ENCODE results near the gene KNDC1.

KNDC1 gene

DNA sequence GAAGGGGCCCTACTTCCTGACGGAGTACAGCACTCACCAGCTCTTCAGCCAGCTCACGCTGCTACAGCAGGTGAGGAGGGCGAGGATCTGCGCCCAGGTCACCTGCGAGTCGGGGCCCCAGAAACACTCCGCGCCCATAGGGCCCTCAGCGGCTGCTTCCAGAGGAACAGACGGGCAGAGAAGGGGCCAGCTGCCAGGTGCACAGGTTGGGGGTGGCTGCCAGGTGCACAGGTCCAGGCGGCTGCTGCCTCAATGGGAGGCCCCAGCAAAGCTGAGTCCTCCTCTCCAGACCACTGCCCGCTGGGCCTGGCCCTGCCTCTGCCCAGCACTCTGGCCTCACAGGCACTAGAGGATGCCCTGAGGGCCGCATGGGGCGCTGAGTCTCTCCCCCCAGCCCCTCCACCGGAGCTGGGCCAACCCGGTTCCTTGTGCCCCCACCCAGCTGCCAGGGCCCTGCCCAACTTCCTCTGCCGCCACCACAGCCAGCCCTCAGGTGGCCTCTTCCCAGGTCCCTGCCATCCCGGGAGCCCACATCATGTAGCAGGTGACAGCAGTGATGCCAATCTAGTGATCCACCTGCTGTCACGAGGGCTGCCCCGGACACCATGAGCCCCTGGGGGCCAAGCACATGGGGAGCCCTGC, 53.0 kb downstream of the KNDC1 start:
- TF ChIP-seq, protein P1, sequence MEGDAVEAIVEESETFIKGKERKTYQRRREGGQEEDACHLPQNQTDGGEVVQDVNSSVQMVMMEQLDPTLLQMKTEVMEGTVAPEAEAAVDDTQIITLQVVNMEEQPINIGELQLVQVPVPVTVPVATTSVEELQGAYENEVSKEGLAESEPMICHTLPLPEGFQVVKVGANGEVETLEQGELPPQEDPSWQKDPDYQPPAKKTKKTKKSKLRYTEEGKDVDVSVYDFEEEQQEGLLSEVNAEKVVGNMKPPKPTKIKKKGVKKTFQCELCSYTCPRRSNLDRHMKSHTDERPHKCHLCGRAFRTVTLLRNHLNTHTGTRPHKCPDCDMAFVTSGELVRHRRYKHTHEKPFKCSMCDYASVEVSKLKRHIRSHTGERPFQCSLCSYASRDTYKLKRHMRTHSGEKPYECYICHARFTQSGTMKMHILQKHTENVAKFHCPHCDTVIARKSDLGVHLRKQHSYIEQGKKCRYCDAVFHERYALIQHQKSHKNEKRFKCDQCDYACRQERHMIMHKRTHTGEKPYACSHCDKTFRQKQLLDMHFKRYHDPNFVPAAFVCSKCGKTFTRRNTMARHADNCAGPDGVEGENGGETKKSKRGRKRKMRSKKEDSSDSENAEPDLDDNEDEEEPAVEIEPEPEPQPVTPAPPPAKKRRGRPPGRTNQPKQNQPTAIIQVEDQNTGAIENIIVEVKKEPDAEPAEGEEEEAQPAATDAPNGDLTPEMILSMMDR (conservative IDR thresholded peaks at IDR 0.05; ENCODE audit: low read depth) = no peak
- CTCF ChIA-PET = interaction anchor here (1.1 to 1.9 kb wide), 2 partner anchors 34 to 69 kb away, joined by 3 to 5 read pairs; no protein-coding TSS in a partner anchor

DNA sequence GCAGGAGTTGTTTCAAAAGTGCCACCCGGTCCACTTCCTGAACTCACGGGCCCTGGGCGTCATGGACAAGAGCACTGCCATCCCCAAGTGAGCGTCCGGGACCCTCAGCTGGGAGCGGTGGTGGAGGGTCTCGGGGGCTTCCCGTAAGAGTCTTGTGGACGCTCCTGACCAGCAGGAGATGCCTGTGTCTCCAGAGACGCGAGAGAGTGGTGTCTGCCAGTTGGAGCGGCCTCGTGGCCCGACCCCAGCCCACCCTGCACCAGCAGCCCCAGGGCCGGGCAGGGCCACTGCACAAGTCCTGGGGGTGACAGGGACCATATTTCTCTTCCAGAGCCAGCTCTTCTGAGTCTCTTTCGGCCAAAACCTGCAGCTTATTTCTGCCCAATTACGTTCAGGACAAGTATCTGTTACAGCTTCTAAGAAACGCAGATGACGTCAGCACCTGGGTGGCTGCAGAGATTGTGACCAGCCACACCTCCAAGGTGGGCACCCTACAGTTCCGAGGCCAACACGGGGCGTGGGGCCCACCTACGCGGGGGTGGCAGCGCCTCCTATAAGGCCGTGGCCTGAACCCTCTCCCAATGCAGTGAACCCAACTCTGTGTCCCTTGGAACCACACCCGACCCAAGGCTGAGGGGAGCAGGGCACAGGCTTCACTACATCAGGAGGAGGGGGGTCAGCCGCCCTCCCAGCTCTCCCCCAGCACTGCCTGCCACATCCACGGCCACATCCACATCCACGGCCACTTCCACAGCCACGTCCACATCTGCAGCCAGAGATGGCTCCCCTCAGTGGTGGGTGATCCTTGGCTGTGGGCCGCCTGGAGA, 53.8 kb downstream of the KNDC1 start:
- ChIA-PET POLR2A (ENCODE audit: low non-redundant PET) (no interaction called here), CTCF (interaction anchor here (0.6 to 1.9 kb wide), 4 partner anchors 13 to 394 kb away, joined by 3 to 5 read pairs (median 4); no protein-coding TSS in a partner anchor)
- H3K27ac ChIP-seq = no peak overlapping the region
- no peak for DNase-seq (ENCODE audit: low spot score)
- TF ChIP-seq, protein P1 (conservative IDR thresholded peaks at IDR 0.05; ENCODE audit: low read depth) = no peak

More for the DNA sequence above, 53.0 kb downstream of the KNDC1 start:
- DNase-seq (ENCODE audit: low spot score) = no peak
- POLR2A ChIA-PET (ENCODE audit: low non-redundant PET) = no interaction called here
- H3K27ac ChIP-seq = no peak overlapping the region

DNA sequence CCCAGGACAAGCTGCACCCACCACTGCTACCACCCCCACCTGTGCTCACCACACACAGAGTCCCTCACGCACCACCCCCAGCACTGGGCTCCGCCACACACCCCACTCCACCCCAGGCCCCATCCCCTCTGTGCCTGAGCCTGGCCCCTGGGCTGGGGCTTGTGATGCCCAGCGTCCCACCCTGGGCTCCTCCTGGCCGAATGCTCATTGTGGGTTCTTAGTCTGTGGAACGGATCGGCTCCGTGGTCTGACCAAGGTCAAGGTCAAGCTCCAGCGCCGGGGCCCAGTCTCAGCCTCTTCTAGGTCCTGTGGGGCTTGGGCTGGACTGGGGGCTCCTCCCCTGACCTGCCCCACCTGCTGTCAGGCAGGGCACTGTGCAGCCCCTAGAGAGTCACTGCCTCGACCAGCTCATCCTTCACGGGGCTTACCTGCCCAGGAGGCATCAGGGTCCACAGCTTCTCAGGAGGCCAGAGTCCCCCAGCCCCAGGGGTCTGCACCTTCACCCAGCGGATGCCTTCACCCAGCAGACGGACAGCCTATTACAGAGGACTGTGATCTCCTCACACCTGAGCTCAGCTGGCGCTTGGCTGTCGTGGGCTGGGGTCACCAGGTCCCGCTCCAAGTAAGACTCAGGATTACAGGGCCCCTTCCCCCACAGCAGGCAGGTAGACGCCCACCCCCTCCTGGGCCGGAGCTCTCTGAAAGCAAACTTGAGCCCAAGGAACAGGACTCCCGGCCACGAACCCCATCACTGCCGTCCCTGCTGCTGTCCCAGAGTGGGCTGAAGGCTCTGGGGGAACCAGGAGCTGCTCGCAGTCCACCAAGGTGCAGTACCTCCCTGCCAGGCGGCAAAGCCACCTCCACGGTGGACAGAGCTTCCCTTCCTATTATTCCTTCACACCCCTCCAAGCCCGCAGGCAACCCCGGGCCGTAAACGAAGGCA, 54.7 kb downstream of the KNDC1 start:
- CTCF ChIA-PET = interaction anchor here (0.6 to 1.0 kb wide), 3 partner anchors 12 to 395 kb away, joined by 3 to 4 read pairs (median 4); no protein-coding TSS in a partner anchor

DNA sequence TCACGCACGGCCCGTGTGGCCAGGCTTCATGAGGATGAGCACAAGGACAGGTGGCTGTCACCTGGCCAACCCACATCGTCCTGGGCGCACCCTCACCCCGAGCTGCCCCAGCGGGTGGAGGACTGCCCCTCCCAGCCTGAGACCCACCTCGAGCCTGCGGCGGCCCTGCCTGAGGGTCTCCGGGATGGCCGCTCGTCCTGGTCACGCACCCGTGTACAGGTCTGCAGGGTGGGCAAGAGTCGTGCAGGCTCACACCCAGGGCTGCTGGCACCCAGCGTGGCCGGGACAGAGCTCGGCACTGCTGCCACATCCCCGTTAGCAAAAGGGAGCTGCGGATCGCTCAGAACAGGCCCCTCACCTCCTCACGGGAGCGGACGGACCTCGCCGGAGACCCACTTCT, 55.6 kb downstream of the KNDC1 start:
- H3K27ac ChIP-seq = no peak overlapping the region
- TF ChIP-seq, protein P1 (conservative IDR thresholded peaks at IDR 0.05; ENCODE audit: low read depth) = no peak
- CTCF ChIA-PET = interaction anchor here (0.6 kb wide), 1 partner anchor 85 kb away, joined by 4 read pairs; no protein-coding TSS in a partner anchor
- DNase-seq (ENCODE audit: low spot score) = no peak
- POLR2A ChIA-PET (ENCODE audit: low non-redundant PET) = no interaction called here

More for the DNA sequence above, 54.7 kb downstream of the KNDC1 start:
- H3K27ac ChIP-seq = no peak overlapping the region
- POLR2A ChIA-PET (ENCODE audit: low non-redundant PET) = no interaction called here
- TF ChIP-seq, protein P1 (conservative IDR thresholded peaks at IDR 0.05; ENCODE audit: low read depth) = no peak
- no peak for DNase-seq (ENCODE audit: low spot score)

DNA sequence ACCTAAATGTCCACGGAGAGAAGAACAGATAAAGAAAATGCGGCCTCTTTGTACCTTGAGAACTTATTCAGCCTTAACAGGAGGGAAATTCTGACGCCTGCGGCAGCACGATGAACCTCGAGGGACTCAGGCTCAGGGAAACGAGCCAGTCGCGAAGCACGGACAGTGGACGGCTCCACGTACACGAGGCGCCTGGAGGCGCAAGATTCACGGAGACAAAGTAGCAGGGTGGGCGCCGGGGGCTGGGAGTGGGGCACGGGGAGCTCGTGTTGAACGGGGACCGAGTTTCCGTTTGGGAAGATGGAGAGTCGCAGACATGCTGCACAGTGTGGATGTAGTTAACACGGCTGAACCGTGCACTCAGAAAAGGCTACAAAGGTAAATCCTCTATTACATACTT, 56.8 kb downstream of the KNDC1 start:
- CTCF ChIA-PET = interaction anchor here (0.6 kb wide), 1 partner anchor 58 kb away, joined by 3 read pairs; no protein-coding TSS in a partner anchor

More for the DNA sequence above, 56.8 kb downstream of the KNDC1 start:
- TF ChIP-seq, protein P1 (conservative IDR thresholded peaks at IDR 0.05; ENCODE audit: low read depth) = no peak
- POLR2A ChIA-PET (ENCODE audit: low non-redundant PET) = no interaction called here
- H3K27ac ChIP-seq = no peak overlapping the region
- no peak for DNase-seq (ENCODE audit: low spot score)
